ENCODE measurements around the gene VENTX. TPM values are rescaled to one million over a fixed set of nuclear protein-coding genes. Genes with fewer than 3 reads are reported as not detected.

VENTX gene
- total RNA-seq, 4 donors from 2014 or later, result 0.13 to 0.95 (median 0.82) TPM; not detected in 1

DNA sequence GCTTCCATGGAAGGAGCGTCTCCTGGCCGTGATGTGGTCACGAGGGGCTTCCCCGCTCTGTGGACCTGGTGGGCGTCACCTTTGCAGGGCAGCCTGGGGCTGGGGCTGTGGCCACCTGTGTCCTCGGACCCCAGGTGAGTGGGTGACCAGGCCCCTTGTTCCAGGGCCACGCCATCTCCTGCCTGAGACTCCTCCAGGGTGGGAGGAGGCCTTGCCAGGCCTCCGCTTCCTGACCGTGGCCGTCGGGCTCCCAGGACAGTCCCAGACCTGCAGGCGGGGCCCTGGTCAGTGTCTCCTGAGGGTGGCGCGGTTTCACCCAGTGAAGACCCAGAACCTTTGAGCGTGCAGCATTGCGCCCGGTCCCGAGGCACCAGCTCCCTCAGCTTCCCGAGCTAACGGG, 28.0 kb upstream of the VENTX start:
- intact Hi-C loops (cut with DNase I), result no loop called here
- no peak for DNase-seq
- Histone ChIP-seq H3K4me1 (no peaks in the 10 kb centered on the region), H3K27me3 (peaks cover 0 to 25% (median 0%) of the 10 kb centered on the region in 4 donors), H3K9me3 (no peaks in the 10 kb centered on the region), H3K36me3 (no peaks in the 10 kb centered on the region), H3K4me3 (no peak overlapping the region), H3K27ac (no peak overlapping the region)
- 86 to 89% methylated on average over 4 to 10 of the region's 20 CpGs for WGBS, 2 donors
- TF ChIP-seq POLR2A (IDR thresholded peaks at IDR 0.05), result no peak
- TF ChIP-seq, protein P1, sequence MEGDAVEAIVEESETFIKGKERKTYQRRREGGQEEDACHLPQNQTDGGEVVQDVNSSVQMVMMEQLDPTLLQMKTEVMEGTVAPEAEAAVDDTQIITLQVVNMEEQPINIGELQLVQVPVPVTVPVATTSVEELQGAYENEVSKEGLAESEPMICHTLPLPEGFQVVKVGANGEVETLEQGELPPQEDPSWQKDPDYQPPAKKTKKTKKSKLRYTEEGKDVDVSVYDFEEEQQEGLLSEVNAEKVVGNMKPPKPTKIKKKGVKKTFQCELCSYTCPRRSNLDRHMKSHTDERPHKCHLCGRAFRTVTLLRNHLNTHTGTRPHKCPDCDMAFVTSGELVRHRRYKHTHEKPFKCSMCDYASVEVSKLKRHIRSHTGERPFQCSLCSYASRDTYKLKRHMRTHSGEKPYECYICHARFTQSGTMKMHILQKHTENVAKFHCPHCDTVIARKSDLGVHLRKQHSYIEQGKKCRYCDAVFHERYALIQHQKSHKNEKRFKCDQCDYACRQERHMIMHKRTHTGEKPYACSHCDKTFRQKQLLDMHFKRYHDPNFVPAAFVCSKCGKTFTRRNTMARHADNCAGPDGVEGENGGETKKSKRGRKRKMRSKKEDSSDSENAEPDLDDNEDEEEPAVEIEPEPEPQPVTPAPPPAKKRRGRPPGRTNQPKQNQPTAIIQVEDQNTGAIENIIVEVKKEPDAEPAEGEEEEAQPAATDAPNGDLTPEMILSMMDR (IDR thresholded peaks at IDR 0.05), result no peak

DNA sequence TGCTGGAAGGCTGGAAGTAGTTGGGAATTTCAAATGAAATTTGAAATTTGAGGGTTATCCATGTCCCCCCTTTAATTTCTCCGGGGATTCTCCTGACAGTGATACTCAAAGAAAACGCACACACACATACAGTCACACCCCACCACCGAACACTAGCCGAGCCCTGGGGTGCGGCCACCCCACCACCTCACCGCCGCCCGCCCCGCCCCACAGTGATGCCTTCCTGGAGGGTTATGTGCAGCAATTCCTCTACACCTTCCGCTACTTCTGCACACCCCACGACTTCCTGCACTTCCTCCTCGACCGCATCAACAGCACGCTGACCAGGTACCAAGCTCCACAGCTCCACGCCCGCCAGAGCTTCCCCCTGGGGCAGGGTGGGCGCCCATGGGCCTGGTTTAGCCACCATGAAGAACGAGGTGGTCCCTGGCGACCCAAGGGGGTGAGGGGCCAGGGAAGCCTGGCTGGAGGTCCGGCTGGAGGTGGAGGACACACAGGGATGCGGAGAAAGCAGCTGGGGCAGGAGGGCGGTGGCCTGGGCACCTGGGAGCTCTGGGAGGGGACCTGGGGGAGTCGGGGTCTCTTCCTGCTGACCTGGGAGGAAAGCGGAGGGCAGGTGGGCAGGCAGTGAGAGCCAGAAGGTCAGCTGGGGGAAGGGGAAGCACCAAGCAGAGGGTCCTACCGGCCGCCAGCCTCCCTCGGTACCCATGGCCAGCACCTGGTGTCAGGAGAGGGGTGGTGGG, 27.1 kb upstream of the VENTX start:
- no peak for DNase-seq
- no peak overlapping the region for H3K4me3 ChIP-seq
- H3K27ac ChIP-seq, result no peak overlapping the region
- no peaks in the 10 kb centered on the region for H3K4me1 ChIP-seq
- H3K36me3 ChIP-seq, result no peaks in the 10 kb centered on the region
- intact Hi-C loops (cut with DNase I), result no loop called here
- 65 to 70% methylated on average over 14 to 18 of the region's 27 CpGs for WGBS, 2 donors
- H3K27me3 ChIP-seq, result peaks cover 0 to 34% (median 0%) of the 10 kb centered on the region in 4 donors
- TF ChIP-seq, protein P1 (IDR thresholded peaks at IDR 0.05), result no peak
- no peak for TF ChIP-seq POLR2A (IDR thresholded peaks at IDR 0.05)
- H3K9me3 ChIP-seq, result no peaks in the 10 kb centered on the region

DNA sequence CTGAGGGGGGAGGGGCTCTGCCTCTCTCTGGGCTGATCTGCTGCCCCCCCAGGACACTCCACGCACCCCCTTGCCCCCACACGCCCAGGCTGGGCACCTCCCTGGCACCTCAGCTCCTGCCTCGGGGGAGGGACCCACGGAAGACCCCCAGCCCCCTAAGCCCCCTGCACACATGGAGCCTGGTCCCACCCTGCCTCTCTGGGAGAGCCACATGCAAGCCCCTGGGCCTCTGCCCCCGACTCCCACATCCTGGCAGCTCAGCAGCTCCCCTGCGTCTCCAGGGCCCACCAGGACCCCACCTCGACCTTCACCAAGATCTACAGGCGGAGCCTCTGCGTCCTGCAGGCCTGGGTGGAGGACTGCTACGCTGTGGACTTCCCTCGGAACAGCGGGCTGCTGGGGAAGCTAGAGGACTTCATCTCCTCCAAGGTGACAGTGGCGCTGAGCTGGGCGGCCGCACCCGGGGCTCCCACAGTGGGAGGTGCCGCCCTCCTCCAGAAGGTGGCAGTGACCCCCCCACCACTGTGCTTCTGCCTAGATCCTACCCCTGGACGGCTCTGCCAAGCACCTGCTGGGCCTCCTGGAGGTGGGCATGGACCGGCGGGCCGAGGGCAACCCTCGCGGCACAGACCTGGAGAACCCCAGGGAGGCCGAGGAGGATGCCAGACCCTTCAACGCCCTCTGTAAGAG, 26.4 kb upstream of the VENTX start:
- TF ChIP-seq POLR2A (IDR thresholded peaks at IDR 0.05), result no peak
- TF ChIP-seq, protein P1 (IDR thresholded peaks at IDR 0.05), result no peak
- Histone ChIP-seq H3K36me3 (no peaks in the 10 kb centered on the region), H3K27me3 (peaks cover 0 to 34% (median 0%) of the 10 kb centered on the region in 4 donors), H3K27ac (no peak overlapping the region), H3K4me1 (no peaks in the 10 kb centered on the region), H3K9me3 (no peaks in the 10 kb centered on the region), H3K4me3 (no peak overlapping the region)
- 67% methylated on average over 1 of the region's 25 CpGs; no CpG with 5 or more reads in 1 of the 2 donors for whole genome bisulfite sequencing, 2 donors
- intact Hi-C loops (cut with DNase I), result no loop called here
- DNase-seq, result no peak

DNA sequence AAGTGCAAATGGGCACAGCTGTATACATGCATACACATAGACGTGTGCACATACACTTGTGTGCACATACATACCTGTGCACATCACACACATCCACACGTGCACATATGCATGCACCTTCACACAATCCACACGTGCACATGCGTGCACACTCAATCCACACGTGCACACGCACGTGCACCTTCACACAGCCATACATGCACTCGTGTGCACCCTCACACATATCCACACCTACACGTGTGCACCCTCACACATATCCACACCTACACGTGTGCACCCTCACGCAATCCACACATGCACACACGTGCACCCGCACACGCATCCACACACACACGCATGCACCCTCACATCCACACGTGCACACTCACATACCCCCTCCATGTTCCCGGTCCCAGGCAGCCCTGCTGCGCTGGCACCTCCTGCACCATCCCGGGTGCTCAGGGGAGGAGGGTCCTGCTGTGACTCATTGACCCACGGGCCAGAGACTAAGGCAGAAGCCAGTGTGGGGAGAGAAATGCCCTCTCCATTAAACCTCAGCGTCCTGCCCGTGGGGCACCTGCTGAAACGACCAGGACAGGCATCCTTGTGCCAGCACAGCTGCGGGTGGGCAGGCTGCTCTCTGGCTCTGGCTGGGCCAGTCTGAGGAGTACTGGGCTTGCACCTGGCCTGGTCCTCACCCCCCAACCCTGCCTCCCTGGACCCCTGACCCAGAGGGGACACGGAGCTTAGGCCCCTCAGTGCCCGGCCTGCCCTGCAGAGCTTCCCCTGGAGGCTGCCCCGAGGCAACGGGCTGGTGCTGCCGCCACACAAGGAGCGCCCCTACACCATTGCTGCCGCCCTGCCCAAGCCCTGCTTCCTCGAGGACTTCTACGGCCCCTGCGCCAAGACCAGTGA, 25.4 kb upstream of the VENTX start:
- H3K27ac ChIP-seq, result no peak overlapping the region
- DNase-seq, result no peak
- H3K4me3 ChIP-seq, result no peak overlapping the region
- WGBS, 2 donors, result 83 to 93% methylated on average over 17 to 22 of the region's 34 CpGs
- no peaks in the 10 kb centered on the region for H3K4me1 ChIP-seq
- no peak for TF ChIP-seq POLR2A (IDR thresholded peaks at IDR 0.05)
- TF ChIP-seq, protein P1 (IDR thresholded peaks at IDR 0.05), result no peak
- peaks cover 0 to 29% (median 0%) of the 10 kb centered on the region in 4 donors for H3K27me3 ChIP-seq
- intact Hi-C loops (cut with DNase I), result no loop called here
- no peaks in the 10 kb centered on the region for H3K36me3 ChIP-seq
- H3K9me3 ChIP-seq, result no peaks in the 10 kb centered on the region
